H54 (cell line): ENCODE measurements around the gene AP3B1.

Experiments
- DNase-seq: peaks from one replicate; pipeline ENCODE4 v3.0.0; 2011; ENCODE audit warnings: low spot score, mixed read lengths; ENCODE audit not compliant: insufficient read length
- FAIRE-seq: peaks from 3 replicates; lab custom pipeline; 2011; peaks lifted over from hg19 to GRCh38; lab: Jason Lieb, UNC
- POLR2A ChIP-seq: IDR thresholded peaks from 2 replicates; pipeline ENCODE4 v1.6.1; 2011; ENCODE audit warnings: low read depth, mild to moderate bottlenecking, low read length

AP3B1 gene

DNA sequence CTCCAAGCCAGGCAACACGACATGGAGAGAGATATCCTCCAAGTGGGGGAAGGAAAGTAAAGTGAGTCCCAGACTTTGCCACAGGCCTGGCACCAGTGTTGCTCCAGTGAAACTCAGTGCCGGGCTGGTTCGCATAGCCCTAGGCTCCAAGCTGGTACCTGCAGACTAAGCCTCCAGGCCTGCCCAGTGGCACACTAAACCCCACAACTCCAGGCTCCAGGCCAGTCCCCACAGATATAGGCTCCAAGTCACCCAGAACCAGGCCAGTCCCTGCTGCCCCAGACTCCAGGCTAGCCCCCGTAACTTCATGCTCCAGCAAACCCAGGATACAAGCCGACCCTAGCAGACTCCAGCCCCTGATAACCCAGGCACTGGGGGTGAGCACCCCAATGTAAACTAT, 23.0 kb upstream of the AP3B1 start:
- FAIRE-seq = no peak
- TF ChIP-seq POLR2A = no peak
- DNase-seq = no peak

- FAIRE-seq = no peak
Measured at GRCh38 chr5:78308703-78309102, 14.2 kb upstream of the AP3B1 start.

DNA sequence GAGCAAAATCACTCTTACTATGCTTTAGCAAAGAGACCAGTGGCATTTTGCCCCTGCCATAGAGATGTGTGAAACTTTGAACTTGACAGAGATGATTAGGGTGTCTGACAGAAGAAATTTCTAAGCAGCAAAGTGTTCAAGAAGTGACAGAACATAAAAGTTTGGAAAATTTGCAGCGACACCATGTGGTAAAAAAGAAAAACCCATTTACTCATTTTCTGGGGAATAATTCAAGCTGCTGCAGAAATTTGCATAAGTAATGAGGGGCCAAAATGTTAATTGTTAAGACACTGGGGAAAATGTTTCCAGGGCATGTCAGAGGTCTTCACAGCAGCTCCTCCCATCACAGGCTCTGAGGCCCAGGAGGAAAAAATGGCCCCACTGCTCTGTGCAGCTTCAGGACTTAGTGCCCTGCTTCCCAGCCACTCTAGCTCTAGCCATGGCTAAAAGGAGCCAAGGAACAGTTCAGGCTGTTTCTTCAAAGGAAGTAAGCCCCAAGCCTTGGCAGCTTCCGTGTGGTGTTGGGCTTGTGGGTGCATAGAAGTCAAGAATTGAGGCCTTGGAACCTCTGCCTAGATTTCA, 6.1 kb upstream of the AP3B1 start:
- TF ChIP-seq POLR2A = no peak
- DNase-seq (no peak), FAIRE-seq (no peak)

More at GRCh38 chr5:78308703-78309102, 14.2 kb upstream of the AP3B1 start:
- TF ChIP-seq POLR2A = no peak
- no peak for DNase-seq

DNA sequence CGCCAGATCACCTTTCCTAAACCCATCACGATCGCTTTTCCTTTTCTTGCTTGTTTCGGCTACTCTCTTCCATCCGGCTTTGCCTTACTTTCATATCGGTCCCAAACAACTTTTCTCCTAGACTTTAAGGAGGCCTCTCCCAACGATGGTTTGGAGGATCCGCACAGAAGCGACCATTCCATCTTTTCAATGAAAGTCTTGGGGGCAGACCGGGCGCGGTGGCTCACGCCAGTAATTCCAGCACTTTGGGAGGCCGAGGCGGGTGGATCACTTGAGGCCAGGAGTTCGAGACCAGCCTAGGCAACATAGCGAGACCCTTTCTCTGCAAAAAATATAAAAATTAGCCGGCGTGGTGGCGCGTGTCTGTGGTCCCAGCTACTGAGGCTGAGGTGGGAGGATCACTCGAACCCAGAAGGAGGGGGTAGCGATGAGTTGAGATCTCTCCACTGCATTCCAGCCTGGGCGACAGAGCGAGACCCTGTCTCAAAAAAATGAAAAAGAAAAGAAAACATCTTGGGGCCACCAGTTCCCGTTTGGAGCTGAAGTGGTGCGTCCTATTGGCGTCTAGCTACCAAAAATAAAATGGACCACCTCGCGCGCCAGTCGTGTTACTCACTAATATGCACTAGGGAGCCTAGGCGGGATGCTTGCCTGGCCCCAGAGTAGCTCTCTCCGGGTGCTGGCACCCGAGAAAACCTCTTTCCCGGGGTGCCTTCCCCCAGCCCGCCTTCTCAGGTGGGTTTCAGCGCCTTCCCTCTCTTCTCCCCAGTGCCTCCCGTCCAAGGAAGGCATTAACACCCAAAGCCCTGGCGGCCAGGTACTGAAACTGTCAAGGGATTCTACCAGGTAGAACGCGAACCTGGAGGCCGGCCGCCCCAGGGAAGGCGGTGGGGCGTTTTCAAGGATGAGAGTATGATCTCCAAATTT, 800 bp upstream of the AP3B1 start:
- DNase-seq = peak; percentile 19
- no peak for TF ChIP-seq POLR2A
- FAIRE-seq = no peak

GRCh38 chr5:78293851-78294247, 649 bp downstream of the AP3B1 start:
- no peak for TF ChIP-seq POLR2A
- DNase-seq = no peak
- FAIRE-seq = no peak

GRCh38 chr5:78291687-78292086, 2.8 kb downstream of the AP3B1 start:
- FAIRE-seq = no peak
- DNase-seq = no peak
- TF ChIP-seq POLR2A = no peak

DNA sequence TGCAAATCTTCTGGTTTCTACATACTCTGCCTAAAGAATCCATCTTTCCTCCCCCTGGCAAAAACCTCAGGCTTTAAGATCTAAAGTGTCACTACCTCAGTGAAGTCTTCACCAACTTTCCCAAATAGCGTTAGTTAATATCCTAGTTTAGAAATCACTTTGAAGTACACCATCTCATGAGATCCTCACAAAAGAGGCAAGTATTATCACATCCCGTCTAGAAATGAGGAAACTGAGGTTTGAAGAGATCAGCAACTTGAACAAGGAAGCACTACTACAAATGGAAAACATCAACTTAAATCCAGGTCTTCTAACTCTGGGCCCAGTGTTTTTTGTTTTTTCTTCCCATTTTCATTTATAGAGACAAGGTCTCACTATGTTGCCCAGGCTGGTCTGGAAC, 4.6 kb downstream of the AP3B1 start:
- no peak for FAIRE-seq

DNA sequence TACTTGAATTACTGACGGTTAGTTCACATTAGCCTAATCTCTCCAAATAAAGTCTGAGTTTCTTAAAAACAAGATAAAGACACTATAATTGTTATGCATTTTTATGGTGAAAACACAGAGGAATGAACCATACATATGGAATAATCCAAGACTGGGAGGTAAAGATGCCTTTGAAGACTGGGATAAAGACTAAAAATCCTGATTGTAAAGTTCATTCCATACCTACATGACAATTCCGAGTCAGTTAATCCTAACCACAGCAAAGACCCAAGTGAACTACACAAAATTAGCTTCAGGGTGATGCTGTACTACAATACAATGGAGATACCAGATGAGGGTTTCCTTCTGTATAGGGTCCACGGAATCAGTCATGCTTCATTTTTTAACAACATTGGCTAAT, 6.3 kb downstream of the AP3B1 start:
- TF ChIP-seq POLR2A = no peak
- no peak for FAIRE-seq
- DNase-seq = no peak

More for the DNA sequence above, 4.6 kb downstream of the AP3B1 start:
- TF ChIP-seq POLR2A = no peak
- DNase-seq = no peak

GRCh38 chr5:78287833-78288232, 6.7 kb downstream of the AP3B1 start:
- TF ChIP-seq POLR2A = no peak
- peak; percentile 17 for DNase-seq
- FAIRE-seq = peak; percentile 99

DNA sequence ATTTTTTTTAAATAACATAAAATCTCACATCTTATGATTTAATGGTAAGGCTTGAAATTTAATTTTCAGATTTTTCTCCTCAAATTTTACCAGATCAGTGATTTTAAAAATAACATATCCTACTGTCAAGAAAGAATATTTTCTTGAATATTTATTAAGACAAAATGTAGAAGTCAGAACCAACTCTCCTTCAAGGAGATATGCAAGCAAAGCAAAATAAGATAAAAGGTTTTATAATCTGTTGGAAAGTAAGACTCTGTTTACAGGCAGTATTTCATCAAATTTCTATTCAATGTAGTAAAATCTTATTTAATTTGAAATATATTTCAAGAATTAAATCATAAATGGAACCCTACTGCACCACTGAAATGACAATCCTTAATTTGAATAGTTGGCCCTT, 7.3 kb downstream of the AP3B1 start:
- FAIRE-seq (no peak), DNase-seq (no peak)
- no peak for TF ChIP-seq POLR2A

DNA sequence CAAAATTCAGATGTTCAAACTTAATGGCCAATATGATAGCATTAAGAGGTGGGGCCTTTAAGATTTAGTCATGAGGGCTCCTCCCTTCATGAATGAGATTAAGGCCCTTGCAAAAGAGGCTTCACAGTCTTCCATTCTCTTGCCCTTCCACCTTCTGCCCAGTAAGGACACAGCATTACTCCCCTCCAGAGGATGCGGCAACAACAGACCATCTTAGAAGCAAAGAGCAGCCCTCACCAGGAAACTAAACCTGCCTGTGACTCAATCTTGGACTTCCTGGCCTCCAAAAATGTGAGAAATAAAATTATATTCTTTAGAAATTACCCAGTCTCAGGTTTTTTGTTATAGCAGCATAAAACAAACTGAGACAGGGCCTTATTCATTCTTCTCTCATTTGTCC, 8.2 kb downstream of the AP3B1 start:
- DNase-seq (no peak), FAIRE-seq (no peak)
- no peak for TF ChIP-seq POLR2A

- DNase-seq = no peak
- no peak for TF ChIP-seq POLR2A
- FAIRE-seq = no peak
Measured at GRCh38 chr5:78283802-78284201, 10.7 kb downstream of the AP3B1 start.

DNA sequence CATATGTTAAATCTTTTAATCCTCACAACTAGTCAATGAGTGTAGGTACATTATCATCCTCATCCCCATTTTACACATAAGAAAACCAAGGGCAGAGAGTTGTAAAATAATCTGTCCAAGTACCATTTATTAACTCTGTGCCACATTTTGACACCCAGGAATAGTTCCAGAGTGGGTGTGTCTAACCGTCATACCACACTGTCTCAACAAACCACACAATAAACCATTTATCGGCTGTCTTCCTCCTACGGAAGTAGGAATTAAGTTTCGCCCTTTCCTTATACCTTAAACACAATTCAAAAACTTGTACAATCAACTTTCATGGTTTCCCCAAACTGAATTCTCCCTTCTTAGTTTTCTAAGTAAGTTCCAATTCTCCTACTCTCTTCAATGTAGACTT, 11.4 kb downstream of the AP3B1 start:
- DNase-seq (no peak), FAIRE-seq (no peak)
- TF ChIP-seq POLR2A = no peak

DNA sequence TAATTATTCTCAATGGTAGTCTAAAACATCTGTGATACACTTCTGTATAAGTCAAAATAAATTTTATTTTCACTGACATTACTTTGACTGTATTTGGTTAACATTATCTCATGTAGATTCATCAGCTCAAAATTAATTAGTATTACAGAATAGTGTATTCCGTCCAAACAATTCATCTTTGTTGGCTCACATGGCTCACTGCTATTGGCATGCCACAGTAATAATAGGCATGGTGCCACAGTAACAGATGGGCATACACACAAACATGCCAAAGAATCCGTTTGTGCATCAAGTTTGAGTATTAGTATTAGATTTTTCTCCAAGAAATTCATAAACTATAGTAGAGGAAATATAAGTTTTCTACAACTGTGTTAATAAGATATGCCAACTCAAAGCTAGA, 14.2 kb downstream of the AP3B1 start:
- FAIRE-seq (no peak), DNase-seq (no peak)
- no peak for TF ChIP-seq POLR2A

- FAIRE-seq (no peak), DNase-seq (no peak)
- TF ChIP-seq POLR2A = no peak
Measured at GRCh38 chr5:78279194-78279593, 15.3 kb downstream of the AP3B1 start.

GRCh38 chr5:78277715-78278114, 16.8 kb downstream of the AP3B1 start:
- DNase-seq (no peak), FAIRE-seq (no peak)
- no peak for TF ChIP-seq POLR2A
